MM.1S (cell line): Measurements from ENCODE around the gene CNOT10.

ENCODE experiments used
- CTCF ChIP-seq: fragments of 300-600 bp; sonication (generic); IDR thresholded peaks from 2 replicates; pipeline ENCODE4 v1.5.1; 2016; ENCODE audit warnings: antibody characterized with exemption, low read length, mixed read lengths
- EZH2 ChIP-seq: fragments of 300-600 bp; sonication (generic); optimal IDR thresholded peaks from 2 replicates; pipeline ENCODE3; 2017; ENCODE audit warnings: low read depth, mild to moderate bottlenecking, antibody characterized with exemption, low read length, mixed read lengths

GRCh38 chr3:32684029-32684799, 774 bp upstream of the CNOT10 start:
- TF ChIP-seq CTCF (no peak), EZH2 (no peak)
